HepG2 (cell line): ENCODE measurements around the gene KDELR3. TPM values are rescaled to one million over a fixed set of nuclear protein-coding genes. Genes with fewer than 3 reads are reported as not detected.
A peak's percentile ranks its signal among the peaks of the same experiment; 100 is the strongest.

Experiments used
- CENPX ChIP-seq: sonication (generic); formaldehyde crosslinking; IDR thresholded peaks from 2 replicates; pipeline ENCODE4 v1.9.0; 2021; ENCODE audit warnings: mild to moderate bottlenecking, missing genetic modification reagents, moderate library complexity
- DMAP1 ChIP-seq: IDR thresholded peaks from 2 replicates; pipeline ENCODE4 v1.6.1; 2016
- ELF3 ChIP-seq: IDR thresholded peaks from 2 replicates; pipeline ENCODE4 v1.6.1; 2016; ENCODE audit warnings: missing genetic modification reagents, missing compliant biosample characterization
- GPN1 ChIP-seq: sonication (generic); formaldehyde crosslinking; IDR thresholded peaks from 2 replicates; pipeline ENCODE4 v1.5.1; 2020; ENCODE audit warnings: missing genetic modification reagents, borderline replicate concordance
- MLLT10 ChIP-seq: sonication (generic); formaldehyde crosslinking; IDR thresholded peaks from 2 replicates; pipeline ENCODE4 v1.4.0; 2020; ENCODE audit warnings: missing genetic modification reagents
- RFXANK ChIP-seq: IDR thresholded peaks from 2 replicates; pipeline ENCODE4 v1.6.1; 2016
- SMAD1 ChIP-seq: sonication (generic); formaldehyde crosslinking; IDR thresholded peaks from 2 replicates; pipeline ENCODE4 v1.4.0; 2020; ENCODE audit warnings: missing genetic modification reagents, low read depth, mild to moderate bottlenecking, borderline replicate concordance
- SMC3 ChIP-seq: IDR thresholded peaks from 2 replicates; pipeline ENCODE4 v1.6.1; 2011; ENCODE audit warnings: low read length, improper control_type of control experiment
- SNRNP70 ChIP-seq: fragments of 200-400 bp; formaldehyde crosslinking; IDR thresholded peaks from 2 replicates; pipeline ENCODE4 v1.6.1; 2017; ENCODE audit warnings: mild to moderate bottlenecking, low read depth, low read length, moderate library complexity
- THAP11 ChIP-seq: IDR thresholded peaks from 2 replicates; pipeline ENCODE4 v1.6.1; 2016; ENCODE audit warnings: missing biosample characterization, missing genetic modification reagents
- U2AF1 ChIP-seq: fragments of 200-400 bp; formaldehyde crosslinking; optimal IDR thresholded peaks from 2 replicates; pipeline ENCODE3; 2017; ENCODE audit warnings: mild to moderate bottlenecking, low read depth, low read length
- ZBTB21 ChIP-seq: sonication (generic); formaldehyde crosslinking; IDR thresholded peaks from 2 replicates; pipeline ENCODE4 v1.4.0; 2020; ENCODE audit warnings: missing genetic modification reagents
- ZFP41 ChIP-seq: sonication (generic); formaldehyde crosslinking; IDR thresholded peaks from 2 replicates; pipeline ENCODE4 v1.4.0; 2020; ENCODE audit warnings: mild to moderate bottlenecking, missing genetic modification reagents, borderline replicate concordance
- ZMYM4 ChIP-seq: sonication (generic); formaldehyde crosslinking; IDR thresholded peaks from 2 replicates; pipeline ENCODE4 v1.8.1; 2023; ENCODE audit warnings: mild to moderate bottlenecking, missing genetic modification reagents
- ZNF143 ChIP-seq: sonication (generic); formaldehyde crosslinking; IDR thresholded peaks from 2 replicates; pipeline ENCODE4 v1.4.0; 2020; ENCODE audit warnings: missing genetic modification reagents
- ZNF256 ChIP-seq: sonication (generic); formaldehyde crosslinking; conservative IDR thresholded peaks from 2 replicates; pipeline ENCODE4 v1.4.0; 2020; ENCODE audit warnings: missing genetic modification reagents
- ZNF776 ChIP-seq: sonication (generic); formaldehyde crosslinking; IDR thresholded peaks from 2 replicates; pipeline ENCODE4 v1.4.0; 2020; ENCODE audit warnings: mild to moderate bottlenecking, missing genetic modification reagents
- polyA plus RNA-seq, 8 experiments: library from polyadenylated mRNA; depleted of rRNA in 3 of 8; stranded (reverse) in 7 of 8; unstranded in 1 of 8; fragments of >200 nt; fragmentation: Illumina TruSeq in 4 of 8; extraction: Trizol in 4 of 8; gene quantifications; 2 replicates each; pipeline versions ENCODE4 v1.2.1 to v1.2.3, GENCODE V29; 2011 to 2016; ENCODE audit warnings: low read depth in 4 of 8, missing spikeins in 1 of 8, mixed read lengths in 1 of 8; ENCODE audit not compliant: insufficient read depth in 1 of 8
- total RNA-seq, 5 experiments: library from RNA; depleted of rRNA; stranded (reverse); fragments of >200 nt; fragmentation: Illumina TruSeq; extraction: Trizol; gene quantifications; 2 replicates each; pipeline ENCODE4 v1.2.3, GENCODE V29; 2016; ENCODE audit warnings: low read depth in 1 of 5
- TF ChIP-seq, protein P1 (sequence below): fragments of 450-650 bp; IDR thresholded peaks from 2 replicates; pipeline ENCODE4 v1.6.1; 2017
- TF ChIP-seq, protein P2 (sequence below): sonication (generic); formaldehyde crosslinking; conservative IDR thresholded peaks from 2 replicates; pipeline ENCODE4 v1.4.0; 2020; ENCODE audit warnings: missing genetic modification reagents
- TF ChIP-seq, protein P3 (sequence below): sonication (generic); formaldehyde crosslinking; IDR thresholded peaks from 2 replicates; pipeline ENCODE4 v1.9.0; 2021; ENCODE audit warnings: missing genetic modification reagents, mild to moderate bottlenecking, borderline replicate concordance
- TF ChIP-seq, protein P4 (sequence below): IDR thresholded peaks from 2 replicates; pipeline ENCODE4 v1.6.1; 2016; ENCODE audit warnings: low read depth
- TF ChIP-seq, protein P5 (sequence below): sonication (generic); formaldehyde crosslinking; IDR thresholded peaks from 2 replicates; pipeline ENCODE4 v1.5.0; 2020; ENCODE audit warnings: missing genetic modification reagents

Gene KDELR3
- total and polyA plus RNA-seq, 2 of the 13 experiments (the other 11 are each of a cell fraction or from before 2014, with no cell fraction given): 24.2 to 65.7 TPM

DNA sequence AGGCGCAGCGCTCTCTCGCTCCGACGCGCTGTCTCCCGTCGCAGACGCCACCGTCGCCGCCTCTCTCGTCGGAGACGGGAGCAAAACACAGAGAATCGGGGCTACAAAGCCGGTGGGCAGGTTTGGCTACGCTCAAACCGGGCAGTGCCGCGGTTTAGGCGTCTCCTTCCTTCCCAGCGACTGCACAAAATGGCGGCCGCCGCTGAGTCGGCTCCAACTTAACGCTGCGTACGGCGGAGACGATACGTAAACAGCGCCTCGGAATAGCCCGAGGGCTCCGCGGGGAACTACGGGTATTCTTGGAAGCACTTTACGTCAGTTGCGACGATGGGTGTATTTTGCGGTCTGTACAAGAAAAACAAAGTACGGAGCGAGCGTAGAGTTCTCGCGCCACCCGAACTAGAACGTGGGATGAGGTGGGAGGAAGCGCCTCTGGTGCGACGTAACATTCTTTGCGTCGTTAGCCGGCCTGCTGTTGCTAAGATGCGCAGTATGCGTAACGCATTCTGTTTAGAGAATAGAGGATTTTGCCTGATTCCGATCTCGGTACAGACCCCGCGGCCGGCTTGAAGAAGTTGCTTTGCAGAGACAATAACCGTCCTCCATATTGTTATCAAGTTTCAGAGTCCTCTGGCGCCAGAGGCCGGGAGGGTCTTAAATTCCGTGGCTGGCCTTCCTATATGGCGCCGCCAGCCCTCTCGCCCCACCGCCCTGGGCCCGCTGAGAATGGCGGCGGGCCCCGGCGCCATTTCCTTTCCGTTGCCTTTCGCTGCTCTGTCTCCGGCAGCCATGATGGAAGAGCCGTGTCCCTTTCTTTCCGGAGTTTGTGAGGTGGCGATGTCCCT, 38.4 kb downstream of the KDELR3 start, which contains the start of gene DDX17 (continued):
- TF ChIP-seq U2AF1: no peak
- 0 out of 2 replicates have a peak, but pooled peaks have one; percentile 53 for TF ChIP-seq ELF3
- TF ChIP-seq CENPX (CRISPR knock-in tag): no peak
- peak; percentile 90 for TF ChIP-seq DMAP1
- TF ChIP-seq, protein P1, sequence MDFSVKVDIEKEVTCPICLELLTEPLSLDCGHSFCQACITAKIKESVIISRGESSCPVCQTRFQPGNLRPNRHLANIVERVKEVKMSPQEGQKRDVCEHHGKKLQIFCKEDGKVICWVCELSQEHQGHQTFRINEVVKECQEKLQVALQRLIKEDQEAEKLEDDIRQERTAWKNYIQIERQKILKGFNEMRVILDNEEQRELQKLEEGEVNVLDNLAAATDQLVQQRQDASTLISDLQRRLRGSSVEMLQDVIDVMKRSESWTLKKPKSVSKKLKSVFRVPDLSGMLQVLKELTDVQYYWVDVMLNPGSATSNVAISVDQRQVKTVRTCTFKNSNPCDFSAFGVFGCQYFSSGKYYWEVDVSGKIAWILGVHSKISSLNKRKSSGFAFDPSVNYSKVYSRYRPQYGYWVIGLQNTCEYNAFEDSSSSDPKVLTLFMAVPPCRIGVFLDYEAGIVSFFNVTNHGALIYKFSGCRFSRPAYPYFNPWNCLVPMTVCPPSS: no peak
- no peak for TF ChIP-seq GPN1 (CRISPR knock-in tag)
- TF ChIP-seq, protein P2, sequence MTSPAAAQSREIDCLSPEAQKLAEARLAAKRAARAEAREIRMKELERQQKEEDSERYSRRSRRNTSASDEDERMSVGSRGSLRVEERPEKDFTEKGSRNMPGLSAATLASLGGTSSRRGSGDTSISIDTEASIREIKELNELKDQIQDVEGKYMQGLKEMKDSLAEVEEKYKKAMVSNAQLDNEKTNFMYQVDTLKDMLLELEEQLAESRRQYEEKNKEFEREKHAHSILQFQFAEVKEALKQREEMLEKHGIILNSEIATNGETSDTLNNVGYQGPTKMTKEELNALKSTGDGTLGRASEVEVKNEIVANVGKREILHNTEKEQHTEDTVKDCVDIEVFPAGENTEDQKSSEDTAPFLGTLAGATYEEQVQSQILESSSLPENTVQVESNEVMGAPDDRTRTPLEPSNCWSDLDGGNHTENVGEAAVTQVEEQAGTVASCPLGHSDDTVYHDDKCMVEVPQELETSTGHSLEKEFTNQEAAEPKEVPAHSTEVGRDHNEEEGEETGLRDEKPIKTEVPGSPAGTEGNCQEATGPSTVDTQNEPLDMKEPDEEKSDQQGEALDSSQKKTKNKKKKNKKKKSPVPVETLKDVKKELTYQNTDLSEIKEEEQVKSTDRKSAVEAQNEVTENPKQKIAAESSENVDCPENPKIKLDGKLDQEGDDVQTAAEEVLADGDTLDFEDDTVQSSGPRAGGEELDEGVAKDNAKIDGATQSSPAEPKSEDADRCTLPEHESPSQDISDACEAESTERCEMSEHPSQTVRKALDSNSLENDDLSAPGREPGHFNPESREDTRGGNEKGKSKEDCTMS (CRISPR knock-in tag): no peak
- no peak for TF ChIP-seq ZNF143 (CRISPR knock-in tag)
- no peak for TF ChIP-seq ZNF256 (CRISPR knock-in tag)
- TF ChIP-seq SMAD1: no peak
- TF ChIP-seq SNRNP70: peak; percentile 97
- peak; percentile 51; the same call in 1 of the 2 replicates for TF ChIP-seq ZBTB21 (CRISPR knock-in tag)
- no peak for TF ChIP-seq SMC3
- TF ChIP-seq, protein P3, sequence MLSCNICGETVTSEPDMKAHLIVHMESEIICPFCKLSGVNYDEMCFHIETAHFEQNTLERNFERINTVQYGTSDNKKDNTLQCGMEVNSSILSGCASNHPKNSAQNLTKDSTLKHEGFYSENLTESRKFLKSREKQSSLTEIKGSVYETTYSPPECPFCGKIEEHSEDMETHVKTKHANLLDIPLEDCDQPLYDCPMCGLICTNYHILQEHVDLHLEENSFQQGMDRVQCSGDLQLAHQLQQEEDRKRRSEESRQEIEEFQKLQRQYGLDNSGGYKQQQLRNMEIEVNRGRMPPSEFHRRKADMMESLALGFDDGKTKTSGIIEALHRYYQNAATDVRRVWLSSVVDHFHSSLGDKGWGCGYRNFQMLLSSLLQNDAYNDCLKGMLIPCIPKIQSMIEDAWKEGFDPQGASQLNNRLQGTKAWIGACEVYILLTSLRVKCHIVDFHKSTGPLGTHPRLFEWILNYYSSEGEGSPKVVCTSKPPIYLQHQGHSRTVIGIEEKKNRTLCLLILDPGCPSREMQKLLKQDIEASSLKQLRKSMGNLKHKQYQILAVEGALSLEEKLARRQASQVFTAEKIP (CRISPR knock-in tag): no peak
- TF ChIP-seq MLLT10 (CRISPR knock-in tag): no peak
- 0 out of 2 replicates have a peak, but pooled peaks have one; percentile 14 for TF ChIP-seq THAP11 (CRISPR knock-in tag)
- TF ChIP-seq, protein P4, sequence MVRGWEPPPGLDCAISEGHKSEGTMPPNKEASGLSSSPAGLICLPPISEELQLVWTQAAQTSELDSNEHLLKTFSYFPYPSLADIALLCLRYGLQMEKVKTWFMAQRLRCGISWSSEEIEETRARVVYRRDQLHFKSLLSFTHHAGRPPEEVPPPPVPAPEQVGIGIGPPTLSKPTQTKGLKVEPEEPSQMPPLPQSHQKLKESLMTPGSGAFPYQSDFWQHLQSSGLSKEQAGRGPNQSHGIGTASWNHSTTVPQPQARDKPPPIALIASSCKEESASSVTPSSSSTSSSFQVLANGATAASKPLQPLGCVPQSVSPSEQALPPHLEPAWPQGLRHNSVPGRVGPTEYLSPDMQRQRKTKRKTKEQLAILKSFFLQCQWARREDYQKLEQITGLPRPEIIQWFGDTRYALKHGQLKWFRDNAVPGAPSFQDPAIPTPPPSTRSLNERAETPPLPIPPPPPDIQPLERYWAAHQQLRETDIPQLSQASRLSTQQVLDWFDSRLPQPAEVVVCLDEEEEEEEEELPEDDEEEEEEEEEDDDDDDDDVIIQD (CRISPR knock-in tag): no peak; the same call in 1 of the 2 replicates
- no peak for TF ChIP-seq ZFP41 (CRISPR knock-in tag)
- no peak for TF ChIP-seq RFXANK (CRISPR knock-in tag)
- TF ChIP-seq ZNF776 (CRISPR knock-in tag): peak; percentile 13; the same call in 1 of the 2 replicates
- TF ChIP-seq ZMYM4 (CRISPR knock-in tag): no peak; the same call in 1 of the 2 replicates
- TF ChIP-seq, protein P5, sequence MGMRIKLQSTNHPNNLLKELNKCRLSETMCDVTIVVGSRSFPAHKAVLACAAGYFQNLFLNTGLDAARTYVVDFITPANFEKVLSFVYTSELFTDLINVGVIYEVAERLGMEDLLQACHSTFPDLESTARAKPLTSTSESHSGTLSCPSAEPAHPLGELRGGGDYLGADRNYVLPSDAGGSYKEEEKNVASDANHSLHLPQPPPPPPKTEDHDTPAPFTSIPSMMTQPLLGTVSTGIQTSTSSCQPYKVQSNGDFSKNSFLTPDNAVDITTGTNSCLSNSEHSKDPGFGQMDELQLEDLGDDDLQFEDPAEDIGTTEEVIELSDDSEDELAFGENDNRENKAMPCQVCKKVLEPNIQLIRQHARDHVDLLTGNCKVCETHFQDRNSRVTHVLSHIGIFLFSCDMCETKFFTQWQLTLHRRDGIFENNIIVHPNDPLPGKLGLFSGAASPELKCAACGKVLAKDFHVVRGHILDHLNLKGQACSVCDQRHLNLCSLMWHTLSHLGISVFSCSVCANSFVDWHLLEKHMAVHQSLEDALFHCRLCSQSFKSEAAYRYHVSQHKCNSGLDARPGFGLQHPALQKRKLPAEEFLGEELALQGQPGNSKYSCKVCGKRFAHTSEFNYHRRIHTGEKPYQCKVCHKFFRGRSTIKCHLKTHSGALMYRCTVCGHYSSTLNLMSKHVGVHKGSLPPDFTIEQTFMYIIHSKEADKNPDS (CRISPR knock-in tag): no peak
